Amniotic epithelial cell (primary cell): ENCODE data around the gene QPCT.
"Not testable (repeated sequence)": the region's sequence is repeated elsewhere in the genome, so short reads cannot be mapped to it uniquely, and the experiment has no call there.

Experiments used
- DNase-seq: peaks from one replicate; pipeline ENCODE4 v3.0.0-alpha.2; 2010; ENCODE audit warnings: low read depth

Gene QPCT

DNA sequence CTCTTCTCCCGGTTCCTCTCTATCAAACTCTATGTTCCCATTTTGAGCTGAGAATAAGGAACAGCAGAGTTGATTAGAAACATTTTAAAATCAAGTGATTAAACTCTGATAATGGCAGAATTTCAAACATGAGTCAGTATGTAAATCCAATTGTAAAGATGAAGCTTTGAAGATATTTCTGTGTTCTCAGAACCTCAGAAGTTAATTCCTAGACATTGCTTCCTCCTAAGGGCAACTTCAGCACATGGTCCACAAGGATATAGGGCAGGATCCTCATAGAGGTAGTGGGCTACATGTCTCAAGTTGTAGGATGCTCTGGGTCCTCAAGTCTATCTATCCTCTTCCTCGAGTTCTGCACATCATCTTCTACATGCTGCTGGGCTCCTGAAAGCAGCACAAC is 46.3 kb downstream of the QPCT start:
- DNase-seq = no peak

DNA sequence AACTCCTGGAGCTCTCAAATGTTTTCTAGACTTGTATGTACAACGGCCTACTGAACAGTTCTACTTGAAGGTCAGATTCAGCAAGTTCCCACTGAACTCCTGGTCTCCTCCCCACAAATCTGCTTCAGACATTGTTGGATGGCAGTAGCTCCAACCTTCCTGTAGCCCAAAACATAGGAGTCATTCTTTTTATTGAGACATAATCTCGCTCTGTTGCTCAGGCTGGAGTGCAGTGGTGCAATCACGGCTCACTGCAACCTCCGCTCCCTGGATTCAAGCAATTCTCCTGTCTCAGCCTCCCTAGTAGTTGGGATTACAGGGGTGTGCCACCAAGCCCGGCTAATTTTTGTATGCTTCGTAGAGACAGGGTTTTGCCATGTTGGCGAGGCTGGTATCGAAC is 47.3 kb downstream of the QPCT start:
- peak; percentile 17 for DNase-seq

DNA sequence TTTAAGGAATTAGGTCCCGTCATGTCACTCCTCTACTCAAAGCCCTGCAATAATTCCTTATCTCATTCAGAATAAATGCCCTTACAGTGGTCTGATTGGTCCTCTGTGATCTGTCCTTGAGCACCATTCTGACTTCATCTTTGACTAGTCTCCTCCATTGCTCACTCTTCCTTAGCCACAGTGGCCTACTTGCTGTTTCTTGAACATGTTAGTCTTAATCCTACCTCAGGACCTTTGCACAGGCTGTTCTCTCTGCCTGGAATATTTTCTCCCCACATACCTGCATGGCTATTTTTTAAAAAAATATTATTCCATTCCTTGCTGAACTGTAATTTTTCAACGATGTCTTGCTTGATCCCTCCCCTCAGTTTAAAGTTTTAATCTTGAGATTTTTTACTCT is 48.0 kb downstream of the QPCT start:
- DNase-seq = no peak

DNA sequence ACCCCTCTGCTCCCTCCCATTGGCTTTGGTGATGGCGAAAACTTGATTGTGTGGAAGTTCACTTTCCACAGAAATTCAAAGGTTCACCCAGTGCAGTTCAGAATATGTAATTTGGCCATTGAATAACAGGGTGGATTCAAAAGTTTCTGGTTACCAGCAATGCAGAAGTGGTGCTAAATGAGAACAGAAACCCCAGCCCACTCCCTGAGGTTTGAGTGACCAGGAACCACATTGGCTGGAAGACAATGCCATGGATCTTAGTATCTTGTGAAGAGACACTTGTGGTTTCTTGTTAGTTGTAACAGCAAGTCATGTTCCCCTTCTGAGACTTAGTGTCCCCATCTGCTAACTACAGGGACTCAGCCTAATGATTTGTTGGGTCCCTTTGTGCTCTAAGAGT is 49.8 kb downstream of the QPCT start:
- DNase-seq = no peak

DNA sequence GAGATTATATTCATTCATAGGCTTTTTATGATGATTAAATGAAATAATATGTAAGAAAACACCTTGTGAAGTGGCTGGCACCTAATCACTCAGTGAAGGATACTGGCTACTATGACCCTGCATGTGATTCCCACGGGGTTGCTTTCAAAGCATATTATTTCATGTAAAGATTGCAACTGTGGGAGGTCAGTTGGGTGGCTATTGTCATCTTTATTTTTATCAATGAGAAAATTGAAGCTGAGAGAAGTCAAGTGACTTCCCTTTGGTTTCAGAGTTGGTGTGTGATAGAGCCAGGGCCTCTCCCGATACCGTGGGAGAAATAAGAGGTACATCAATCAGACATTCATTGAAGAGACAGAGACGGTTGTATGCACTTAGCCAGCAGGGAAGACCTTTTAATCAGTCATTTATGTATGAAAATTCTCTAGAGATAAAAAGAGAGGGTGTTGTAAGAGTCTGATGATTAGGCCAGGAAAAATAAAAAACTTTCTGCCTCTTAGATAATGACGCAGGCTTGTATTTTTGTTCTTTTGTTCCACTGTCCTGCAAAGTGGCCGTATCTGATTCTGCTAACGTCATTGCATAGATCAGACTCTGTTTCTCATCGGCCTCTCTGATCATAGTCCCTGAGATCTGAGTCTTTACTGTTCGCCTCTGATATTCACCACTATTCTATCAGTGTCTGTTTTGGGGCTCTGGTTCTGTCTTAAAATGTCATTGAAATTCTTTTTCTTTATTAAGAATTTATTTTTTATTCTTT is 50.5 kb downstream of the QPCT start:
- DNase-seq = no peak

DNA sequence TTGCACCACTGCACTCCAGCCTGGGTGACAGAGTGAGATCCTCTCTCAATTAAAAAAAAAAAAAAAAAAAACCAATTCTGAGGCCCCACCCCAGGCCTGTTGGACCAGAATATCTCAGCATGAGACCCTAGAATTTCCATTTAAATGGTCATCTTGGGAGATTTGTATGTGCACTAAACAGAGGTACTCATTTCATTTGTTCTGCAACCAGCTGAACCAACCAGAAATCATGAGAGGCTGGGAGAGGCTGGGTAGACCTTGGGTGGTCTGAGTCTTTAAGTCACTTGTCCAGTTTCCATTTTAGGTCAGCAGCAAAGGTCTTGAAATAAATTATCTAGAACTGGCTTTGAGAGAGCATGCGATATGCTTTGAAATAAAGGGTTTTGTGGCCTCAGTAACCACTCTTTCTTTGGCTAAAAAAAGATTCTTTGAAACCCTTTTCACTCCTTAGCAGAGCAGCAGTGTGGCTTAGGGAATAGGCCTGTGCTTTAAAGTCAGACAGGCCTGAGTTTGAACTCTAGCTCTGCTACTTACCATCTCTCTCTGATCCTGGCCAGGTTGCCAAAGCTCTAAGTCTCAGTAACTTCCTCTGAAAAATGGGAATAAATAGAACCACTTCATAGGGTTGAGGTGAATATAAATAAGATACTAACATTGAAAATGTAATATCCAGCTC is 52.6 kb downstream of the QPCT start:
- DNase-seq = no peak

DNA sequence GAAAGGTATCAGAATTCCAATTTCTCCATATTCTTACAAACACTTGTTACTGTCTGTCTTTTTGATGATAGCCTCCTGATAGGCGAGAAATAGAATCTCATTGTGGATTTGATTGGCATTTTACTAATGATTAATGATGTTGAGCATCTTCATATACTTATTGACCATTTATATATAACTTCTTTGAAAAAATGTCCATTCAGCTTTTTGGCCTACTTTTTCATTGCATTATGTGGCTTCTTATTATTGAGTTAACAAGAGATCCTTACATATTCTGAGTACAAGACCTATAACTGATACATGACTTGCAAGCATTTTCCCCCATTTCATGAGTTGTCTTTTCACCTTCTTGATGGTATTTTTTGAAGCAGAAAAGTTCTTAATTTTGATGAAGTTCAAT is 54.6 kb downstream of the QPCT start:
- DNase-seq = no peak

DNA sequence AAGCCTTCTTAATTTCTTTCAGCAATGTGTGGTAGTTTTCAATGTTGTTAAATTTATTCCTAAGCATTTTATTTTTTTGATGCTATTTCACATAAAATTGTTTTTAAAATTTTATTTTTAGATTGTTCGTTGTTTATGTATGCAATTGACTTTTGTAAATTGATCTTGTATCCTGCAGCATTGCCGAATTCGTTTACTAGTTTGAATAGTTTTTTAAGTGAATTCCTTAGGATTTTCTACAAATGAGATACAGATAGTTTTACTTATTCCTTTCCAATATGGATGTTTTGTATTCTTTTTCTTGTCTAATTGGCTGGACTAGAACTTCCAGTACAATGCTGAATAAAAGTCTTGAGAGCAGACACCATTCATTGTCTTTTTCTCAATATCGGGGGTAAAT is 55.6 kb downstream of the QPCT start:
- DNase-seq = no peak

DNA sequence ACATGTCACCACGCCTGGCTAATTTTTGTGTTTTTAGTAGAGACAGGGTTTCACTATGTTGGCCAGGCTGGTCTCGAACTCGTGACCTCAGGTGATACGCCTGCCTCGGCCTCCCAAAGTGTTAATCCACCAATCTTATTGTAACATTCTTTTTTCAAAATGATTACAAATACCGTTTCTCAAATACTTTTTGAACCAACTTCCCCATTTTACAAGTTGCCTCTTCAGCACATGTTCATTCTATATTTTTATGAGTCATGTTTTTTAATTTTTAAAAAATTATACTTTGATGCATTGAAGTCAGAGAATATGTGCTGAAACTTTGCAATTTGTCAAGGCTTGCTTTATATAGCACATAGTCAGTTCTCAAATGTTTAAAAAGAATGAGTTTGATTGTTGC is 58.2 kb downstream of the QPCT start:
- no peak for DNase-seq

DNA sequence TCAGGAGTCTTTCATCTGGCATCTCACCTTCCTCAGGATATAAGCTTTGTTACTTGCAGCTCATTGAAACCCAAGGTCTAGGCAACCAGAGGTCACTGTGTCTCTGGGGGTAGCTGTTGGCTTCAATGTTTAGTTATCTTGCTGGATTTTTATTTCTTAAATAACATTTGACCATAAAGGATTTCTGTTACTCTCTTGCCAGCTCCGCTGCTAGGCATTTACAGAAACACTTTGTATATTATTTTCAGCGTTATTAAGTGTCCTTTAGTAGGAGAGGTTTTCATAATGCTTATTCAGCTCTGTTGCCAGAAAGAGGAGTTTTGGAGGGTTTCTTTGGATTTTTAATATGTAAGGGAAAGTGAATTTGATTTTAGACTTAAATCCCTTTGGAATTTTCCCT is 61.4 kb downstream of the QPCT start:
- no peak for DNase-seq

DNA sequence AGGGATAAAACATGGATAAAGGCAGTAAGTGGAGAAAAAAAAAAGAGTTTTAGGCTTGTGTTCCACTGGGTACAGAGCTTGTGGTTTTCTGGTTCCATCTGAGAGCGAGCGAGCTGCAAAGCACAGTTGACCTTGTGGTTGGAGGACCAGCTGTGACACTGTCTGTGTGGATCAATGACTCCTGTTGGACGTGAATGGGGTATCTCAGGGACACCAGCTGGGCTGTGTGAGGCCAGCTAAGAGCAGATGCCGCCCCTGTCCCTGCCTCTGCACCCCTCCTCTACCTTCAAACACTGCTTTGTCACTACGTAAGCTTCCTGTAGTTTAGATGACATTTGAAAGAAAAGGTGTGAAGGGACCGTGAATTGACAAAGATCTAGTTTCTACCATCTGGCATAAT is 67.8 kb downstream of the QPCT start:
- DNase-seq = no peak

DNA sequence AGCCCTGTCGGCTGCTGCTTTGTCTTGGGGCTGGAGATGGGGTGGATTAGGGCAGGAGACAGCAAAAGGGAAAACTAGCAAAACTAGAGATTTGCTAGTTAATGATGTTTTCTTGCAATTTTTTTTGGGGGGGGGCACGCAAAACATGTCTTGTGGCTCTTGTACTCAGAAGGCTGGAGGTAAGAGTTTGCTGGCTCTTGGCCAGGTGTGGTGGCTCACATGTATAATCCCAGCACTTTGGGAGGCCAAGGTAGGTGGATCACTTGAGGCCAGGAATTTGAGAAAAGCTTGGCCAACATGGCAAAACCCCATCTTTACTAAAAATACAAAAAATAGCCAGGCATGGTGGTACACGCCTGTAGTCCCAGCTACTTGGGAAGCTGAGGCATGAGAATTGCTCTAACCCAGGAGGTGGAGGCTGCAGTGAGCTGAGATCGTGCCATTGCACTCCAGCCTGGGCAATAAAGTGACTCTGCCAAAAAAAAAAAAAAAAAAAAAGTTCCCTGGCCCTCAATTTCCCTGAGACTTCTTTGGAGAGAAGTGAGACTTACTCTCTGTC is 69.6 kb downstream of the QPCT start:
- DNase-seq = not testable (repeated sequence)

DNA sequence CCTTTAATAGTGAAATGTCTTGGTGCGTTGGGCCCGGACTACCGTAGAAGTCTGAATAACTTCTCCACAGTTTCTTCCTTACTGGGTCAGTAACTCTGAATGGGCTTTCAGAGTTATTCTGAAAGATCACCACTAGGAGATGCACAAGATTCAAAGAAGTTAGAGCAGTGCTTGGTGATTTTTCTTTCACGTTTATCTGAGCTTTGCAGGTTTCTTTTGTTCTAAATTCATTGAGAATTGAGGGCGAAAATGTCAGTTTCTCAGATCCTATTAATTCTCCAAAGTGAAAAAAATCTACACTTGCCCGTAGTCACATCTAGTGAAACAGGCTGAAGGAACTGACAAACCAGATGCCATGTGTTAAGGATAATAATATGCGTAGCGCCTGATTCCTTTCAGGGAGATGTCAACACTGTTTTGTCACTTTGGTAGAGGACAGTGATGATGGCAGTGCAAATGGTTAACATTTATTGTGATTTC is 70.1 kb downstream of the QPCT start:
- DNase-seq = peak; percentile 79

DNA sequence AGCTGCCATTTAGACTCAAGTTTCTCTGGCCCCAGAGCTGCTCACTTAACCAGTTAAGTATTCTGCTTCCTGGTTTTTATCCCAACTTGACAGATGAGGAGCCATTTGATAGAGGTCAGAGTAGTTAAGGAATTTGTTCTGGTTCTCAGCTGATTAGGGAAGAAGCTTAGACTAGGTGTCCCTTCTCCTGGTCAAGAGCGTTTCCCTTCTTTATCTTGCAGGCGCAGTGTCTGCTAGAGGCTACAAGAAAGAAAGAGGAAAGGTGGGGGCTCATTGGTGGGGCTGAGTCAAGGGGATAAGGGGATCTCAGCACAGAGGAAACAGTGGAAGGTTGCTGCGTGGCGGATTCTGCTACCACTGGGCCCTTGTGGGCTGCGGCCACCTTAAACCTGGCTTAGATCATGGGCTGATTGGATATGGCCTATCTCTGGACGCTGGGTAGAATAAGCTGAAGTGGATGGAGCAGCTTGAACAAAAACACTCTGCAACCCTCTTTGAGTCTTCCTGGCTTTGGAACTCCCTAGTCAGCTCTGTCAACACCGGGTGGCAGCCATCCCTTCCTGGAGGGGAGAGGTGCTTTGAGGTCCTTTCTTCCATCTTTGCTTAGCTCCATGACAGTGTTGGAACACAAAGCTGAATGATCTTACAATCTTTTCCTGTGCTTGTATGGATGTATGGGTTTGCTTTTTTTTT is 70.8 kb downstream of the QPCT start:
- peak; percentile 70 for DNase-seq

DNA sequence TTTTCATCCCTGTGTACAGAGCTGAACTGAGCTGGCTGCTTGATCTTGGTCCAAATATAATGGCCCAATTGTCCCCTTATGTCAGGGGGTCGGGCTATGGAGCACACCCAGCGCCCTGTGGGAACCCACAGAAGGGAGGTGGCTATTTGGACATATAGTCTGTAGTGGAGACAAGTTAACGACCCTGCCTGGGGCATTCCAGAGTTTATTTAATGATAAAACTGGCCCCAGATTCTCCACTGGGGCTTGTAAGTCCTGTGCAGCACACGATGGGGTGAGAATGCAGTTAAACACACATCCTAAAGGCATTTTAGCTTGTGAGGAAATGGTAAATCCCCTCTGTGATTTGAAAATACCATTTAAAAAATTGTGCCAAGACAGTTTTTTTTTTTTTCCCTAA is 72.9 kb downstream of the QPCT start:
- DNase-seq = peak; percentile 31

DNA sequence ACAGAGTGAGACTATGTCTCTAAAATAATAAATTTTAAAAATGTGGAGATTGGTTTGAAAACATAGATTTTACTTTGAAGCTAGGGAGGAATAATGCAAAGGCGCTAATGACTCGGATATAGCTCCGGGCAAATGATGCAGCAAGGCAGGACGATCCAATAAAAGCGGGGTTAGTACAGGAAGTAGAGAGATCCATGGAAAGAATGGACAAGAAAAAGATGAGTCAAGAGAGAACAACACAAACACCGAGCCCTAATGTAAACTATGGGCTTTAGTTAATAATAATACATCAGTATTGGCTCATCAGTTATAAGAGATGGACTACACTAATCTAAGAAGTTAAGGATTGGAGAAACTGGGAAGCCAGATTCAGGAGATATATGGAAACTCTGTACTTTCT is 74.5 kb downstream of the QPCT start:
- no peak for DNase-seq

DNA sequence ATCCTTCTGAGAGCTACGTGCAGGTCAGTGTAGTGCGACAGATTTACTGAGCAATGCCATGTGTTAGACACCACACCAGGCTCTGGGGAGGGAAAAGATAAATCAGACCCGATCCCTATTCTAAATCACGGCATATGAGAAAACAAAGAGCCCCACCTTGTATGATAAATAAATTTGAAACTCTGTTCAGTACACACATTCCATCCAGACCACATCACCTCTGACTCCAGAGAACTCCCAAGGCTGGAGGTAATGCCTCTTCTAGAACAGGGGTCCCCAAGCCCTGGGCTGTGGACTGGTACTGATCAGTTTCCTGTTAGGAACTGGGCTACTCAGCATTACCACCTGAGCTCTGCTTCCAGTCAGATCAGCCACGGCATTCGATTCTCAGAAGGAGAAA is 77.3 kb downstream of the QPCT start:
- peak; percentile 10 for DNase-seq

DNA sequence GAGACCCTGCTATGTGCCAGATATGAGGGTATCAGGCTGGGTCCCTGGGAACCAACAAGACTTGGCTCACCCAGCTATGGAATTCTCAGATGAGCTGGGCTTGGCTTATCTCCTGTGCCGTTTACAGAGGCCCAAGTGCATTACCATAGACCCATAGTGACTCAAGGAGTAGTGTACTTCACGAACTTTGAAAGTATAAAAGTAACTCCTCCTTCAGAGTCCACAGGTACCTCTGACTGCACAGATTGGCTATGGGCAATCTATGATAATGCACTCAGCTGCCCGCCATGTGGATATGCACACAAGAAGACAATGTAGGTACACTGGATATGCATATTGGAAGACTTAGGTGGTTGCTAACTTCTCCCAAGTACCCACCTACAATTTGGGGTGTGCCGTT is 78.4 kb downstream of the QPCT start:
- DNase-seq = no peak
